ENCODE measurements around the gene ACTN1. TPM values are rescaled to one million over a fixed set of nuclear protein-coding genes. Genes with fewer than 3 reads are reported as not detected.

Gene ACTN1
- total RNA-seq, 4 donors from 2014 or later: 118 to 145 (median 131) TPM

DNA sequence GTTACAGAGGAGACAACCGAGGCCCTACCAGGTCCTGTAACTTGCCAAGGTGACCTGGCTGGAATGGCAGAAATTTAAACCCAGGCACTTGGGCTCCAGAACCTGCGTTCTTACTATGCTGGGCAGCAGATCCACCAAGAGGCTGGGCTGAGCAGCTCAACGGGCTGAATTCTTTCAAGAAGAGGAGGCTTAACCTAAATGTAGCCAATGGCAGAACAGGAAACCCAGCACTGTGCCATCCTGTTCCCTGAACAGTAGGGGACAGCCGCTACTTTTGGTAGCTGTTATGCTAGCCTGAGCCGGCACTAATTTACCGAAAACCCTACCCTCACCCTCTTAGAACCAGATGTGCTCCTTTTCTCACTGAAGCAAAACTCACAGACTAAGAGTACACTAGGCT lies 86.1 kb downstream of the ACTN1 start:
- H3K4me3 ChIP-seq: no peak overlapping the region
- H3K9me3 ChIP-seq: no peaks in the 10 kb centered on the region
- peaks cover 20 to 93% (median 55%) of the 10 kb centered on the region in 3 donors for H3K36me3 ChIP-seq
- H3K4me1 ChIP-seq: peaks cover 0 to 22% (median 11%) of the 10 kb centered on the region in 3 donors
- intact Hi-C loops (cut with DNase I): no loop called here
- TF ChIP-seq POLR2A (IDR thresholded peaks at IDR 0.05) (no peak), CTCF (IDR thresholded peaks at IDR 0.05) (no peak)
- peak overlapping the region in 3 of 4 donors; percentile 0 to 28 (median 19) for H3K27ac ChIP-seq
- H3K27me3 ChIP-seq: no peaks in the 10 kb centered on the region
- 80 to 90% methylated on average over 6 of the region's 6 CpGs for WGBS, 2 donors
- no peak for DNase-seq

DNA sequence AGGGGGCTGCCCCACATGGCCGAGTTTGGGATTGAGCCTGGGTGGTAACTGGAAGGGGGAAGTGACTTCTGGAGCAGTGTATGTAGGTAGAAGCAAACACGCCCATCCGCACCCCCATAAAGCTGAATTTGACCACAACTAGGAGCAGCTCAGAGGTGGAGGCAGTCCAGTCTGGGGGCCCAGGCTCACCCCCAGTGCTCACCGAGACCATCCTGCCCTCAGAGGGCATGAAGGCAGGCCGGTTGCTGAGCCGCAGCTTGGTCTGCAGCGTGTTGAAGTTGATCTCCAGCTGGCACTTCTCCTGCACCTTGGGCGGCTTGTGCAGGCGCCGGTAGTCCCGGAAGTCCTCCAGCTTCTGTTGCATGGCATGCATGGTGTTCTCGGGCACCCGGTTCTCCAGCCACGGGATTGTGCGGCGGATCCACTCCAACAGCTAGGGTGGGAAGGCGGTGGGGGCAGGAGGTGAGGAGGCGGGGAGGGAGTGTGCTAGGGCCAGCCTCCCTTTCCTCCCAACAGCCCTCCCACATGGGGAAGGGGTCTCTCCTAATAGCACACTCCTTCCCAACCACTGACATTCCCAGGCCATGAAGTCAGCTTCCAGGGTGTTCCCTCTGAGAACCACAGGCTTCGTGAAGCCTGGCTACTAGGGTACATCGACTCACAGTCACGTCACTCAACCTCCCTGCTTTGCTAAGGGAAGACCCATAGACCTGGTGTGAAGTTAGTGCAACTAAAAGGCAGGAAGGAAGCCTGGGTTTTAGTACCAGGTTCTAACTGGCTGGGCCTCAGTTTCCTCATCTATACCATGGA lies 87.0 kb downstream of the ACTN1 start:
- WGBS, 2 donors: 69 to 81% methylated on average over 5 to 10 of the region's 21 CpGs
- H3K4me1 ChIP-seq: peaks cover 0 to 22% (median 11%) of the 10 kb centered on the region in 3 donors
- no peaks in the 10 kb centered on the region for H3K27me3 ChIP-seq
- peak overlapping the region in 1 of 4 donors; percentile 28 for H3K27ac ChIP-seq
- H3K4me3 ChIP-seq: no peak overlapping the region
- peaks cover 20 to 87% (median 57%) of the 10 kb centered on the region in 3 donors for H3K36me3 ChIP-seq
- DNase-seq: no peak
- H3K9me3 ChIP-seq: no peaks in the 10 kb centered on the region
- intact Hi-C loops (cut with DNase I): no loop called here
- TF ChIP-seq CTCF (IDR thresholded peaks at IDR 0.05): no peak

DNA sequence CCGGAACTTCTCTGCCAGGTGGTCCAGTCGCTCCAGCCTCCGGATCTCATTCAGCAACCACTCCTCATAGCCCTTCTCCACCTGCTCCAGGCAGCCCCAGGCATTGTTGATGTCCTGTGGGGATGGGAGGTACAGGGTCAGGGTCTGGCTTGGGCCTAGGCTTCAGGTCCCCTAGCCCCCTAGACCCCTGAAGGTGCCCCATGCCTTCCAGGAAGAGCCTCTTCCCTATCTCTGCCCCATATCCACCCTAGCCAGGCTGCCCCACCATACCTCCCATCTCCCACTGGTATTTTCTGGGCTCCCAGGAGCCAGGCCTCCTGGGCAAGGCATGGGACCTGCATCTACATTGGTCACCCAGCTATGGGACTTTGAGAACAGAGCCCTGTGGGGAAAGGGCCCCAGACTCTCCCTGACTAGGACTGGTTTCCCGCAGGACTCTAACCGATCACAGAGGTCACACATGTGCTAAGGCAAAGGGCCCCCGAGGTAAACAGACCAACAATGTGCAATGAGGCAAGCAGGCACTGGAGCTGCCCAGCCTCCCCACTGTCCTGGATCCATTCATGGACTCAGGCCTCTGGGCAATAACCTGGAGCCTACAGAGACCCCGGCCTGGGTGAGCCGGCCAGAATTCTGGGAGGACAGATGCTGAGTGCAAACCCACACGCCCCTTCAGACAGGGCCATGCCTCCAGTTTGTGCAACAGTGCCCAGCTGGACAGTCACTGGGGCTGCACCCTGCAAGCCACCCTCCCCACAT lies 88.8 kb downstream of the ACTN1 start:
- intact Hi-C loops (cut with DNase I): no loop called here
- H3K36me3 ChIP-seq: peaks cover 20 to 90% (median 57%) of the 10 kb centered on the region in 3 donors
- H3K4me3 ChIP-seq: no peak overlapping the region
- peak overlapping the region in 2 of 4 donors; percentile 2 to 28 for H3K27ac ChIP-seq
- no peaks in the 10 kb centered on the region for H3K27me3 ChIP-seq
- peaks cover 0 to 21% (median 10%) of the 10 kb centered on the region in 3 donors for H3K4me1 ChIP-seq
- H3K9me3 ChIP-seq: no peaks in the 10 kb centered on the region
- DNase-seq: no peak
- 72 to 81% methylated on average over 5 of the region's 9 CpGs for WGBS, 2 donors
- no peak for TF ChIP-seq CTCF (IDR thresholded peaks at IDR 0.05)
- TF ChIP-seq POLR2A (IDR thresholded peaks at IDR 0.05): no peak

DNA sequence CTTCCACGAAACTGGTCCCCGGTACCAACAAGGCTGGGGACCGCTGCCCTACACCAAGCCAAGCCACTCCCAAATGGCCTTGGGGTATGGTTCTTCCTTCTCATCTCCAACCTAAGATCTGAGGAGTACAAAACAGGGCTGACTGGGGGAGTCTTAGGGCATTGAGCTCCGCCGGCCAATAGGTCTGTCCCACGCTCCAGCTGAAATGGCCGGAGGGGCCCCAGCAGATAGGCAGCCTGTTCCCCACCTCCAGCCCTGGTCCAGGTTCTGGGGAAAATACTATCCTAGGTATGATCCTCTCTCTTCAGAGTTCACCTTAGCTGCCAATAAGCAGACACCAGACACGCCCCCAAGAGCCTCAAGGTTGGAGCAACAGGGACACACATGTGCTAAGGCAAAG lies 90.2 kb downstream of the ACTN1 start:
- H3K4me1 ChIP-seq: peaks cover 5 to 21% (median 10%) of the 10 kb centered on the region in 3 donors
- peaks cover 20 to 94% (median 59%) of the 10 kb centered on the region in 3 donors for H3K36me3 ChIP-seq
- WGBS, 2 donors: 76 to 89% methylated on average over 4 to 8 of the region's 8 CpGs
- H3K27ac ChIP-seq: peak overlapping the region in 2 of 4 donors; percentile 39 to 65
- intact Hi-C loops (cut with DNase I): no loop called here
- H3K9me3 ChIP-seq: no peaks in the 10 kb centered on the region
- no peak for TF ChIP-seq POLR2A (IDR thresholded peaks at IDR 0.05)
- TF ChIP-seq CTCF (IDR thresholded peaks at IDR 0.05): no peak
- DNase-seq: no peak
- no peak overlapping the region for H3K4me3 ChIP-seq
- H3K27me3 ChIP-seq: no peaks in the 10 kb centered on the region

Data from esophagus squamous epithelium (tissue), 5 donors.